Putamen (tissue), 1 donor: Measurements from ENCODE around the gene ATG7.

Experiments used
- DNase-seq: peaks from one replicate; pipeline ENCODE4 v3.0.0-alpha.2; 2016; ENCODE audit warnings: low spot score

Gene ATG7

GRCh38 chr3:11536936-11537612, 264.9 kb downstream of the ATG7 start:
- no peak for DNase-seq

- no peak for DNase-seq
These were observed 266.4 kb downstream of the ATG7 start for GRCh38 chr3:11538581-11538980.

GRCh38 chr3:11539218-11539617, 267.0 kb downstream of the ATG7 start:
- DNase-seq, result no peak

GRCh38 chr3:11539677-11540076, 267.5 kb downstream of the ATG7 start:
- DNase-seq, result no peak

GRCh38 chr3:11541321-11542303, 269.4 kb downstream of the ATG7 start:
- DNase-seq, result no peak

- DNase-seq, result no peak
These were observed 270.4 kb downstream of the ATG7 start for GRCh38 chr3:11542551-11542950.

GRCh38 chr3:11543141-11543947, 271.1 kb downstream of the ATG7 start:
- no peak for DNase-seq

GRCh38 chr3:11543948-11544387, 271.8 kb downstream of the ATG7 start:
- no peak for DNase-seq

- no peak for DNase-seq
These were observed 272.4 kb downstream of the ATG7 start for GRCh38 chr3:11544412-11545181.

- DNase-seq, result no peak
These were observed 273.1 kb downstream of the ATG7 start for GRCh38 chr3:11545186-11545851.

GRCh38 chr3:11546657-11547302, 274.6 kb downstream of the ATG7 start:
- DNase-seq, result no peak

- no peak for DNase-seq
These were observed 275.3 kb downstream of the ATG7 start for GRCh38 chr3:11547498-11547897.

GRCh38 chr3:11548721-11549131, 276.5 kb downstream of the ATG7 start:
- DNase-seq, result no peak

- no peak for DNase-seq
These were observed 277.5 kb downstream of the ATG7 start for GRCh38 chr3:11549580-11550140.

GRCh38 chr3:11551036-11551435, 278.8 kb downstream of the ATG7 start:
- no peak for DNase-seq

GRCh38 chr3:11552289-11553264, 280.4 kb downstream of the ATG7 start:
- DNase-seq, result no peak

- no peak for DNase-seq
These were observed 281.4 kb downstream of the ATG7 start for GRCh38 chr3:11553436-11554235.

- DNase-seq, result no peak
These were observed 282.0 kb downstream of the ATG7 start for GRCh38 chr3:11554236-11554610.
